H9 (cell line): ENCODE results near the gene IL20. TPM values are rescaled to one million over a fixed set of nuclear protein-coding genes. Genes with fewer than 3 reads are reported as not detected.

Experiments
- DNase-seq: peaks from one replicate; pipeline ENCODE4 v3.0.0-alpha.2; 2017
- H2AFZ ChIP-seq: one replicate; pipeline ENCODE4 v1.6.1; 2013; ENCODE audit warnings: mild to moderate bottlenecking, low read length, control low read depth, moderate library complexity
- H2AK5ac ChIP-seq: 2 replicates; pipeline ENCODE4 v1.6.1; 2013; ENCODE audit warnings: low read length, control low read depth, mixed read lengths; ENCODE audit not compliant: insufficient read length
- H2BK120ac ChIP-seq: one replicate; pipeline ENCODE4 v1.6.1; 2013; ENCODE audit warnings: low read depth, mild to moderate bottlenecking, low read length, control low read depth, inconsistent platforms; ENCODE audit not compliant: poor library complexity, severe bottlenecking
- H2BK12ac ChIP-seq: 2 replicates; pipeline ENCODE4 v1.6.1; 2013; ENCODE audit warnings: low read length, control low read depth, mixed read lengths, low read depth; ENCODE audit not compliant: insufficient read length
- H2BK15ac ChIP-seq: 2 replicates; pipeline ENCODE4 v1.6.1; 2013; ENCODE audit warnings: low read depth, low read length, control low read depth
- H2BK20ac ChIP-seq: one replicate; pipeline ENCODE4 v1.6.1; 2013; ENCODE audit warnings: low read depth, mild to moderate bottlenecking, low read length, control low read depth, inconsistent platforms; ENCODE audit not compliant: poor library complexity, severe bottlenecking
- H2BK5ac ChIP-seq: 2 replicates; pipeline ENCODE4 v1.6.1; 2013; ENCODE audit warnings: low read length, control low read depth, mixed read lengths; ENCODE audit not compliant: insufficient read length
- H3K14ac ChIP-seq: 2 replicates; pipeline ENCODE4 v1.6.1; 2013; ENCODE audit warnings: low read length, control low read depth; ENCODE audit not compliant: insufficient read depth
- H3K18ac ChIP-seq: 2 replicates; pipeline ENCODE4 v1.6.1; 2013; ENCODE audit warnings: low read depth, mild to moderate bottlenecking, mixed read lengths, low read length, control low read depth; ENCODE audit not compliant: insufficient read length
- H3K23ac ChIP-seq: 2 replicates; pipeline ENCODE4 v1.6.1; 2013; ENCODE audit warnings: low read length, control low read depth, mixed read lengths, low read depth; ENCODE audit not compliant: insufficient read length
- H3K23me2 ChIP-seq: 2 replicates; pipeline ENCODE4 v1.6.1; 2013; ENCODE audit warnings: low read depth, mild to moderate bottlenecking, mixed read lengths, low read length, control low read depth; ENCODE audit not compliant: insufficient read length, poor library complexity, severe bottlenecking
- H3K27ac ChIP-seq: 2 replicates; pipeline ENCODE4 v1.5.1; 2013; ENCODE audit warnings: low read length, control low read depth, mixed read lengths, low read depth; ENCODE audit not compliant: insufficient read length
- H3K27me3 ChIP-seq: 2 replicates; pipeline ENCODE4 v1.6.1; 2013; ENCODE audit warnings: low read length, control low read depth, inconsistent platforms; ENCODE audit not compliant: insufficient read depth
- H3K4ac ChIP-seq: 2 replicates; pipeline ENCODE4 v1.6.1; 2013; ENCODE audit warnings: low read depth, mild to moderate bottlenecking, control low read depth, inconsistent platforms, low read length, moderate library complexity
- H3K4me1 ChIP-seq: 2 replicates; pipeline ENCODE4 v1.6.1; 2013; ENCODE audit warnings: low read length, control low read depth, inconsistent platforms; ENCODE audit not compliant: insufficient read depth
- H3K4me2 ChIP-seq: 2 replicates; pipeline ENCODE4 v1.6.1; 2013; ENCODE audit warnings: low read length, control low read depth, mixed read lengths; ENCODE audit not compliant: insufficient read length, insufficient read depth
- H3K56ac ChIP-seq: 2 replicates; pipeline ENCODE4 v1.6.1; 2013; ENCODE audit warnings: low read depth, mild to moderate bottlenecking, mixed read lengths, low read length, control low read depth; ENCODE audit not compliant: insufficient read length
- H3K79me1 ChIP-seq: 2 replicates; pipeline ENCODE4 v1.6.1; 2013; ENCODE audit warnings: low read depth, mild to moderate bottlenecking, moderate library complexity, low read length, control low read depth, inconsistent platforms; ENCODE audit not compliant: insufficient read depth, poor library complexity, severe bottlenecking
- H3K79me2 ChIP-seq: 2 replicates; pipeline ENCODE4 v1.6.1; 2013; ENCODE audit warnings: low read length, control low read depth, inconsistent platforms; ENCODE audit not compliant: insufficient read depth
- H3K9ac ChIP-seq: 2 replicates; pipeline ENCODE4 v1.6.1; 2013; ENCODE audit warnings: low read length, control low read depth, mixed read lengths; ENCODE audit not compliant: insufficient read length; ENCODE audit errors: extremely low read depth
- H3K9me3 ChIP-seq: one replicate; pipeline ENCODE4 v1.6.1; 2013; ENCODE audit warnings: low read depth, low read length, inconsistent platforms; ENCODE audit not compliant: control insufficient read depth
- H3T11ph ChIP-seq: one replicate; pipeline ENCODE4 v1.6.1; 2013; ENCODE audit warnings: mild to moderate bottlenecking, low read length, control low read depth, inconsistent platforms
- H4K20me1 ChIP-seq: one replicate; pipeline ENCODE4 v1.6.1; 2013; ENCODE audit not compliant: control insufficient read depth, insufficient read length, insufficient read depth
- H4K5ac ChIP-seq: 2 replicates; pipeline ENCODE4 v1.6.1; 2013; ENCODE audit warnings: low read depth, mild to moderate bottlenecking, mixed read lengths, low read length, control low read depth; ENCODE audit not compliant: insufficient read length
- H4K8ac ChIP-seq: replicated peaks from 2 replicates; pipeline ENCODE4 v1.6.1; 2013; ENCODE audit warnings: low read length, control low read depth, mixed read lengths, low read depth; ENCODE audit not compliant: insufficient read length
- H4K91ac ChIP-seq: 2 replicates; pipeline ENCODE4 v1.6.1; 2013; ENCODE audit warnings: low read depth, mild to moderate bottlenecking, moderate library complexity, mixed read lengths, low read length, control low read depth; ENCODE audit not compliant: insufficient read length
- H3K27ac Mint-ChIP-seq, 3 experiments: 2 replicates in 2 of 3; 3 replicates in 1 of 3; pipeline ENCODE4 v1.8.0; 2020 to 2021; ENCODE audit warnings: mixed read lengths in 3 of 3, mild to moderate bottlenecking in 1 of 3, moderate library complexity in 1 of 3
- H3K27me3 Mint-ChIP-seq: 2 replicates; pipeline ENCODE4 v1.8.0; 2021; ENCODE audit warnings: low read depth, mild to moderate bottlenecking, moderate library complexity, mixed read lengths
- H3K36me3 Mint-ChIP-seq, 3 experiments: 2 replicates in 2 of 3; 3 replicates in 1 of 3; pipeline ENCODE4 v1.8.0; 2020 to 2021; ENCODE audit warnings: low read depth in 3 of 3, mixed read lengths in 3 of 3; ENCODE audit not compliant: insufficient read depth in 1 of 3
- H3K4me1 Mint-ChIP-seq, 2 experiments: 2 replicates each; pipeline ENCODE4 v1.8.0; 2020; ENCODE audit warnings: mixed read lengths in 2 of 2
- H3K4me3 Mint-ChIP-seq, 2 experiments: 2 replicates in 1 of 2; 3 replicates in 1 of 2; pipeline ENCODE4 v1.8.0; 2020 to 2021; ENCODE audit warnings: mild to moderate bottlenecking in 2 of 2, mixed read lengths in 2 of 2, moderate library complexity in 1 of 2
- H3K9me3 Mint-ChIP-seq, 2 experiments: 2 replicates in 1 of 2; 3 replicates in 1 of 2; pipeline ENCODE4 v1.8.0; 2020; ENCODE audit warnings: mild to moderate bottlenecking in 2 of 2, mixed read lengths in 2 of 2, moderate library complexity in 1 of 2
- WGBS: extraction: QIAGEN DNeasy Blood & Tissue Kit; methylation state at CpG from one replicate; pipeline ENCODE4 v1.1.7; 2013; ENCODE audit warnings: missing lambda C conversion rate, low lambda C conversion rate, mixed read lengths; ENCODE audit not compliant: insufficient read length; ENCODE audit errors: extremely low coverage; 5-methylcytosine and 5-hydroxymethylcytosine counted together
- total RNA-seq: library from RNA; stranded (reverse); gene quantifications from 2 replicates; pipeline ENCODE4 v1.2.1, GENCODE V29; 2021
- TF ChIP-seq, protein P1 (sequence below): fragments of 200-600 bp; sonication (generic); conservative IDR thresholded peaks from 3 replicates; pipeline ENCODE4 v1.8.0; 2021; ENCODE audit warnings: antibody characterized with exemption, mild to moderate bottlenecking

Gene IL20
- total RNA-seq, 1 experiment from 2014 or later, result not detected

DNA sequence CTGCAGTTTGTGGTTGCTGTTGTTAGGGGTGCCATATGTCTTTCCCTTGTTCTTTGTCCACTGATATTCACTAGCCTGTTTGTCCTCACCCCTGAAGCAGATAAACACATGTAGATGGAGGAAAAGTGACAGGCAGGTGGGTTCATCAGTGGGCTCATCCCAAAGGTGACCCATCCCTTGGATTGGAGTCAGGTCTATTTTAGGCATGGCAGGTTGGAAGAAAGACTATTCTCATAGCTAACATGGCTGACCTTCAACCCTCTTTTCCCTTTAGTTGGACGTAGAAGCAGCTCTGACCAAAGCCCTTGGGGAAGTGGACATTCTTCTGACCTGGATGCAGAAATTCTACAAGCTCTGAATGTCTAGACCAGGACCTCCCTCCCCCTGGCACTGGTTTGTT lies 37.3 kb downstream of the IL20 start:
- Histone ChIP-seq H2BK12ac (no peak overlapping the region), H3K18ac (no peak overlapping the region), H2AK5ac (no peak overlapping the region), H3K56ac (no peak overlapping the region), H3K23ac (no peak overlapping the region), H2BK5ac (no peak overlapping the region), H4K8ac (no peak overlapping the region), H3K9me3 (no peaks in the 10 kb centered on the region), H2BK20ac (no peak overlapping the region), H3K79me1 (no peaks in the 10 kb centered on the region), H4K91ac (no peak overlapping the region), H4K20me1 (no peaks in the 10 kb centered on the region), H2BK120ac (no peak overlapping the region), H4K5ac (no peak overlapping the region), H3K27ac (no peak overlapping the region), H2AFZ (no peak overlapping the region), H3K27me3 (no peaks in the 10 kb centered on the region), H3K23me2 (no peaks in the 10 kb centered on the region), H3T11ph (no peak overlapping the region), H3K4ac (no peak overlapping the region), H3K4me1 (no peaks in the 10 kb centered on the region), H3K4me2 (no peak overlapping the region), H3K9ac (no peak overlapping the region), H3K79me2 (no peaks in the 10 kb centered on the region), H2BK15ac (no peak overlapping the region), H3K14ac (no peak overlapping the region)
- H3K4me3 Mint-ChIP-seq, result no peak overlapping the region
- TF ChIP-seq, protein P1, sequence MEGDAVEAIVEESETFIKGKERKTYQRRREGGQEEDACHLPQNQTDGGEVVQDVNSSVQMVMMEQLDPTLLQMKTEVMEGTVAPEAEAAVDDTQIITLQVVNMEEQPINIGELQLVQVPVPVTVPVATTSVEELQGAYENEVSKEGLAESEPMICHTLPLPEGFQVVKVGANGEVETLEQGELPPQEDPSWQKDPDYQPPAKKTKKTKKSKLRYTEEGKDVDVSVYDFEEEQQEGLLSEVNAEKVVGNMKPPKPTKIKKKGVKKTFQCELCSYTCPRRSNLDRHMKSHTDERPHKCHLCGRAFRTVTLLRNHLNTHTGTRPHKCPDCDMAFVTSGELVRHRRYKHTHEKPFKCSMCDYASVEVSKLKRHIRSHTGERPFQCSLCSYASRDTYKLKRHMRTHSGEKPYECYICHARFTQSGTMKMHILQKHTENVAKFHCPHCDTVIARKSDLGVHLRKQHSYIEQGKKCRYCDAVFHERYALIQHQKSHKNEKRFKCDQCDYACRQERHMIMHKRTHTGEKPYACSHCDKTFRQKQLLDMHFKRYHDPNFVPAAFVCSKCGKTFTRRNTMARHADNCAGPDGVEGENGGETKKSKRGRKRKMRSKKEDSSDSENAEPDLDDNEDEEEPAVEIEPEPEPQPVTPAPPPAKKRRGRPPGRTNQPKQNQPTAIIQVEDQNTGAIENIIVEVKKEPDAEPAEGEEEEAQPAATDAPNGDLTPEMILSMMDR, result no peak
- no peaks in the 10 kb centered on the region; a peak in 1 of 7 replicates for H3K36me3 Mint-ChIP-seq
- no CpG with 5 or more reads among the region's 1 CpG for WGBS
- H3K27me3 Mint-ChIP-seq, result peaks cover 43% of the 10 kb centered on the region
- no peak overlapping the region for H3K27ac Mint-ChIP-seq
- peaks cover 3 to 8% of the 10 kb centered on the region in 2 experiments; a peak in 3 of 4 replicates for H3K4me1 Mint-ChIP-seq
- H3K9me3 Mint-ChIP-seq, result no peaks in the 10 kb centered on the region
- no peak for DNase-seq
